ES-I3 (cell line): ENCODE results near the gene TMEM60.

ENCODE experiments used
- H3K36me3 ChIP-seq: 2 replicates; pipeline ENCODE4 v1.6.1; 2013; ENCODE audit warnings: mild to moderate bottlenecking, low read length, control low read depth, moderate library complexity; ENCODE audit not compliant: insufficient read depth
- H3K4me1 ChIP-seq: 2 replicates; pipeline ENCODE4 v1.6.1; 2013; ENCODE audit warnings: mild to moderate bottlenecking, control low read depth, low read length; ENCODE audit not compliant: insufficient read depth
- H3K9ac ChIP-seq: 2 replicates; pipeline ENCODE4 v1.6.1; 2013; ENCODE audit warnings: low read depth, mild to moderate bottlenecking, low read length, moderate library complexity
- H3K9me3 ChIP-seq: 2 replicates; pipeline ENCODE4 v1.6.1; 2013; ENCODE audit warnings: mild to moderate bottlenecking, low read length, moderate library complexity; ENCODE audit not compliant: control insufficient read depth, insufficient read depth

The TMEM60 gene

GRCh38 chr7:77778535-77778934, 19.7 kb downstream of the TMEM60 start:
- no peaks in the 10 kb centered on the region for H3K36me3 ChIP-seq
- no peaks in the 10 kb centered on the region for H3K4me1 ChIP-seq
- no peak overlapping the region for H3K9ac ChIP-seq
- no peaks in the 10 kb centered on the region for H3K9me3 ChIP-seq

- Histone ChIP-seq H3K9ac (no peak overlapping the region), H3K36me3 (no peaks in the 10 kb centered on the region), H3K9me3 (no peaks in the 10 kb centered on the region), H3K4me1 (no peaks in the 10 kb centered on the region)
Measured at GRCh38 chr7:77771901-77772300, 26.3 kb downstream of the TMEM60 start.

GRCh38 chr7:77770316-77770715, 27.9 kb downstream of the TMEM60 start:
- no peak overlapping the region for H3K9ac ChIP-seq
- H3K9me3 ChIP-seq, result no peaks in the 10 kb centered on the region
- H3K4me1 ChIP-seq, result peaks cover 5% of the 10 kb centered on the region
- H3K36me3 ChIP-seq, result no peaks in the 10 kb centered on the region

- Histone ChIP-seq H3K9ac (no peak overlapping the region), H3K36me3 (no peaks in the 10 kb centered on the region), H3K9me3 (no peaks in the 10 kb centered on the region)
Measured at GRCh38 chr7:77766801-77767605, 31.2 kb downstream of the TMEM60 start.

DNA sequence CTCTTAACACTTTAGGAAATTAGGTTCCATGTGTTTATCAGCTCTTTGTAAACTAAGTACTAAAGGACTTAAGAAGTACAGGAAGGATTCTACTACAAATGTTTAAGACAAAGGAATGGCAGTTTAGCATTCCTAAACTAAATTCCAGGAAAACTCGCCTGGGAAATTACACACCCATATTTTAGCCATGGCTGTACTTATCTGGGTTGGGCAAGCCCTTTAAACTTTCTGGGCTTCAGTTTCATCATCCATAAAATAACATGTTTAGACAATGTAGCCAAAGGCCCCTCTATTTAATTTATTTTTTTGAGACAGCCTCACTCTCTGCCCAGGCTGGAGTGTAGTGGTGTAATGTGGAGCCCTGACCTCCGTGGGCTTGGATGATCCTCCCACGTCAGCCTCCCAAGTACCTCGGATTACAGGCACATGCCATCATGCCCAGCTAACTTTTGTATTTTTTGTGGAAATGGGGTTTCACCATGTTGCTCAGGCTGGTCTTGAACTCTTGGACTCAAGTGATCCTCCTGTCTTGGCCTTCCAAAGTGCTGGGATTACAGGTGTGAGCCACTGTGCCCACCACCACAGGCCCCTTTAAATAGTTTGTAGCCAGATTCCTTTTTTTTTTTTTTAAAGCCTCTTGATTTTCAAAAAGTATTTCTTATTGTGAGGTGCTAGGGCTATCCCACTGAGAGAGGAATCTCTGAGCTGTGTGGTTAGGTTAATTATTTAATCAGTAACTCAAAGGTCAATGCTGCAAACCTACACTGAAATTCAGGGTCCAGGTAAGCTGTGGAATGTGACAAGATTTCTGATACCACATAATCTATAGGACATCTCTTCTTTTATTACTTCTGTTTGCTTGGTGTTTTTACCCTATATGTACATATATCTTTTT, 32.1 kb downstream of the TMEM60 start:
- Histone ChIP-seq H3K9ac (no peak overlapping the region), H3K9me3 (no peaks in the 10 kb centered on the region), H3K36me3 (no peaks in the 10 kb centered on the region), H3K4me1 (peaks cover 5% of the 10 kb centered on the region)

More at GRCh38 chr7:77766801-77767605, 31.2 kb downstream of the TMEM60 start:
- H3K4me1 ChIP-seq, result peaks cover 5% of the 10 kb centered on the region

DNA sequence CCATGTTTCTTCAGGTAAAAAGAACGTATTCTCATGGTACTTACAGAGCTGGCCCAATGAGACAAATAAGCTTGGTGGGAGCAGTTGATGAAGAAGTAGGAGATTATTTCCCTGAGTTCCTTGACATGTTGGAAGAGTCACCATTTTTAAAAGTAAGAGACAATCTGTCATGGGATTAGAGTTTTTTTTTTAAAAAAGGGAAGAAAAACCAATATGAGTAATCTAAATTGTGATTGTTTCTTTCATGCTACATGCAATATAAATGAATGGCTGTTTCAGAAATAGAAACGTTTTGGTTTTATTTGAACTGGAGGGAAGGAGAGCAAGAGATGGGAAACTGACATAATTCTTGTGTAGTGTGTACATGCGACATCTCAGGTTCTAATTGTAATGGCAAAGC, 32.8 kb downstream of the TMEM60 start:
- no peaks in the 10 kb centered on the region for H3K36me3 ChIP-seq
- no peaks in the 10 kb centered on the region for H3K9me3 ChIP-seq
- H3K9ac ChIP-seq, result no peak overlapping the region
- H3K4me1 ChIP-seq, result peaks cover 5% of the 10 kb centered on the region

DNA sequence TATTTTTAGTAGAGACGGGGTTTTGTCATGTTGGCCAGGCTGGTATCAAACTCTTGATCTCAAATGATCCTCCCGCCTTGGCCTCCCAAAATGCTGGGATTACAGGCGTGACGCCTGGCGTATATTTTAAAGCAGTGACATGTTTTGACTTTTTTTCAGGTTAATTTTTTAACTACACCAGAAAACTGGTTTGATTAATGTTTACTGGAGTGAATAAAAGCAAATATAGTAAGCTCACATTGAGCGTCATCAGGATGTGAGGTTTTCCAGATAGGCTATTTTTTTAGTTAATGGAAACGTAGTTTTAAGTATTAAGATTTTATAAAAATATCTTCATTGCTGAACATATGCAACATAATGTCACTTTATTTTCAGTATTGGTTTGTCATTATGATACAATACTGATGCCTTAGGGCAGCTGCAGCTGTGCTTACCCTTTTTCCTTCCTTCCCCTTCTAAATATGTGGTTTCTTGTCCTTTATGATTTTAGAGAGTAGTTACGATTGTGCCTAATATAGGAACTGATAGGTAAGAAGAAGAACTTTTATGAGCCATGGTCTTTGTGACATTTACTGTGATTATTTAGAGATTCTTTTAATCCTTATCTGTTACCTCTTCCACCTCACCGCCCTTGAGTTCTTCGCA, 37.3 kb downstream of the TMEM60 start:
- H3K36me3 ChIP-seq, result no peaks in the 10 kb centered on the region
- H3K9me3 ChIP-seq, result no peaks in the 10 kb centered on the region
- no peak overlapping the region for H3K9ac ChIP-seq
- peaks cover 4% of the 10 kb centered on the region for H3K4me1 ChIP-seq

DNA sequence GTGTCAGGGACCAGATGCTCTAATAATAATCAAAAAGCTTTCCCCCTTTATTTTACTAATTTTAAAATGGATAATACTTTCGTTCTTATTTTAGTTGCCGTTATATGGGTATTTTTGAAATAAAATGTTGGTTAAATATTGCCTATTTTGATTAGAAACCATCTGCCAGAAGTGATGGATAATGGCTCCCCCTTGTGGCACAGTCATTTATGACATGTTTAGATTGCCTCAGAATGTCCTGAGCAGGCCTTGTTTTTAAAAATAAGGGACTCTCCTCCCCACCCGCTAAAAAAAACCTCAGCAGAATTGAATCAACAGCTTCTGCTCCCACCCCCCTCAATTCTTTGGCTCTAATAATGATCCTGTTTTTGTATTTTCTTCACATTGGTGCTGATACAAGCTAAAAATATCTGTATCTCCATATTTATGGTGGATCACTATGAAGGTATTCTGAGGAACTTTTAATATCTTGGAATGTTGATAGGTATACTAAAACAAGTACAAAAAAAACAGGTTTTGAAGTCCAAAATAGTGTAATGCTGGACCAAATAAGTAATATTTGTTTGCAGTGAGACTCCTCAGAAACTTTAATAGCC, 38.8 kb downstream of the TMEM60 start:
- H3K9ac ChIP-seq, result no peak overlapping the region
- H3K4me1 ChIP-seq, result no peaks in the 10 kb centered on the region
- H3K9me3 ChIP-seq, result no peaks in the 10 kb centered on the region
- no peaks in the 10 kb centered on the region for H3K36me3 ChIP-seq

- Histone ChIP-seq H3K9me3 (no peaks in the 10 kb centered on the region), H3K36me3 (no peaks in the 10 kb centered on the region), H3K4me1 (no peaks in the 10 kb centered on the region), H3K9ac (no peak overlapping the region)
Measured at GRCh38 chr7:77757589-77757988, 40.6 kb downstream of the TMEM60 start.

DNA sequence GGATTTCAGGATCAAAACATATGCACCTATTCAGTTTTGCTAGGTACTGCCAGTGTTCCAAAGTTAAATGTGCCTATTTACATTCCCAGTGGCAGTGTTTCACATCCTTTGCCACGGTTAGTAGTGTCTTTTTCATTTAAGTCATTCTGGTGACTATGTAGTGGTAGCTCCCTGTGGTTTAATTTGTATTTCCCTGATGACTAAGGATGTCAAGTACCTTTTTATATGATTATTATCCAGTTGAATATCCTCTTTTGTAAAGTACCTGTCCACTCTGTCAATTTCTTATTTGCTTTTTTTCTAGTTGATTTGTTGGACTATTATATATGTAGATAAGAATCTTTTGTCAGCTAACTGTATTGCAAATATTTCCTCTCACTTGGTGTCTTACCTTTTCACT, 45.1 kb downstream of the TMEM60 start:
- Histone ChIP-seq H3K4me1 (no peaks in the 10 kb centered on the region), H3K36me3 (no peaks in the 10 kb centered on the region), H3K9ac (no peak overlapping the region), H3K9me3 (no peaks in the 10 kb centered on the region)

DNA sequence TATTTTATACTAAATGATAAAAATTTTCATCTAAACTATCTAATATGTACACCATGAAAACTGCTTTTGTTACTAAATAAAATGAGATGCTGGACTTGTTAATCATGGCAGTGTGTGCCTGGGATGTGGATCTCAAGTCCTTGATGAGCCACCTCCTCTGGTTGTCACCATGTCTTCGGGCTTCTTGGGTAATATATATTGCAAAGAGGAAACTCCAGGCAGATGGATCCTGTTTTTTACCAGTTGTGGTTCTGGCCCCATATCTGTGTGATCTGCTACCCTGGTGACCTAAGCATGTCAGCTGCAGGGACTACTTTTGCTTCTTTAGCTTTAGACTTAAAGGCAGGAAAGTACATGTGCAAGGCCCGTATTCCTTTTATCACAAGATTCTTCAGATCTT, 46.2 kb downstream of the TMEM60 start:
- Histone ChIP-seq H3K36me3 (no peaks in the 10 kb centered on the region), H3K4me1 (no peaks in the 10 kb centered on the region), H3K9me3 (no peaks in the 10 kb centered on the region; the same call in 1 of the 2 replicates), H3K9ac (no peak overlapping the region)

DNA sequence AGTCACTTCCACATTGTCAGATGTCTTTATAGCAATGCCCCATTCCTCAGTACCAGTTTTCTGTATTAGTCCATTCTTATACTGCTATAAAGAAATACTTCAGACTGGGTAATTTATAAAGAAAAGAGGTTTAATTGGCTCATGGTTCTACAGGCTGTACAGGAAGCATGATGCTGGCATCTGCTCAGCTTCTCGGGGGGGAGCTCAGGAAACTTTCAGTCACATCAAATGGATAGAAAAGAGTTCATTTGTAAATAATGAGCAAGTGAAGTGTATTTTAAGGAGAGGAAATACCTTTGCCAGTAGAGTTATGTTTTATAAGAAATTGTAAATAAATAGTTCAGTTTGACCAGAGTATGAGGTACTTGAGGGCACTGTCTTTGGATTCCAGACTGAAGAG, 50.5 kb downstream of the TMEM60 start:
- Histone ChIP-seq H3K36me3 (no peaks in the 10 kb centered on the region; the same call in 1 of the 2 replicates), H3K9me3 (no peaks in the 10 kb centered on the region; the same call in 1 of the 2 replicates), H3K9ac (no peak overlapping the region), H3K4me1 (no peaks in the 10 kb centered on the region)

GRCh38 chr7:77747178-77747577, 51.1 kb downstream of the TMEM60 start:
- Histone ChIP-seq H3K36me3 (no peaks in the 10 kb centered on the region; the same call in 1 of the 2 replicates), H3K9ac (no peak overlapping the region), H3K4me1 (no peaks in the 10 kb centered on the region), H3K9me3 (no peaks in the 10 kb centered on the region; the same call in 1 of the 2 replicates)

- H3K36me3 ChIP-seq, result no peaks in the 10 kb centered on the region; the same call in 1 of the 2 replicates
- no peaks in the 10 kb centered on the region for H3K4me1 ChIP-seq
- no peak overlapping the region for H3K9ac ChIP-seq
- H3K9me3 ChIP-seq, result no peaks in the 10 kb centered on the region; the same call in 1 of the 2 replicates
Measured at GRCh38 chr7:77746824-77747165, 51.4 kb downstream of the TMEM60 start.
